ENCODE measurements around the gene PLA2G6.
A peak's percentile ranks its signal among the peaks of the same experiment; 100 is the strongest.

Gene PLA2G6

GRCh38 chr22:38072322-38073149 lies 109.1 kb downstream of the PLA2G6 start:
- DNase-seq (ENCODE audit: low spot score), result no peak

GRCh38 chr22:38071421-38072321 lies 110.0 kb downstream of the PLA2G6 start:
- DNase-seq (ENCODE audit: low spot score), result no peak

- no peak for DNase-seq (ENCODE audit: low spot score)
Observed at GRCh38 chr22:38070250-38070921, 111.2 kb downstream of the PLA2G6 start.

GRCh38 chr22:38069372-38070249 lies 112.0 kb downstream of the PLA2G6 start:
- DNase-seq (ENCODE audit: low spot score), result peak; percentile 88

GRCh38 chr22:38068641-38069371 lies 112.8 kb downstream of the PLA2G6 start:
- DNase-seq (ENCODE audit: low spot score), result no peak

- no peak for DNase-seq (ENCODE audit: low spot score)
Observed at GRCh38 chr22:38067761-38068360, 113.8 kb downstream of the PLA2G6 start.

- DNase-seq (ENCODE audit: low spot score), result no peak
Observed at GRCh38 chr22:38067028-38067415, 114.6 kb downstream of the PLA2G6 start.

GRCh38 chr22:38066381-38067027 lies 115.1 kb downstream of the PLA2G6 start:
- no peak for DNase-seq (ENCODE audit: low spot score)

GRCh38 chr22:38065539-38065938 lies 116.1 kb downstream of the PLA2G6 start:
- no peak for DNase-seq (ENCODE audit: low spot score)

GRCh38 chr22:38062791-38063190 lies 118.8 kb downstream of the PLA2G6 start:
- peak; percentile 84 for DNase-seq (ENCODE audit: low spot score)
